GM06990 (cell line): ENCODE measurements around the gene SNX27.
"Not testable (repeated sequence)": the region's sequence is repeated elsewhere in the genome, so short reads cannot be mapped to it uniquely, and the experiment has no call there.

ENCODE experiments used
- DNase-seq: peaks from one replicate; pipeline ENCODE4 v3.0.0-alpha.2; 2011; ENCODE audit not compliant: insufficient read length; ENCODE audit errors: extremely low read depth
- H3K27me3 ChIP-seq: replicated peaks from 2 replicates; pipeline ENCODE4 v1.6.0; 2011; ENCODE audit warnings: low read length; ENCODE audit not compliant: control insufficient read depth, insufficient read depth
- H3K36me3 ChIP-seq: 2 replicates; pipeline ENCODE4 v1.5.1; 2011; ENCODE audit warnings: low read length; ENCODE audit not compliant: control insufficient read depth, insufficient read depth
- H3K4me3 ChIP-seq: replicated peaks from 2 replicates; pipeline ENCODE4 v1.5.1; 2011; ENCODE audit warnings: low read depth, mild to moderate bottlenecking, control low read depth, low read length
- CTCF ChIP-seq: IDR thresholded peaks from 2 replicates; pipeline ENCODE4 v1.5.1; 2011; ENCODE audit warnings: low read length, control low read depth, mild to moderate bottlenecking, inconsistent platforms; ENCODE audit not compliant: insufficient read depth, poor library complexity, severe bottlenecking

Gene SNX27

GRCh38 chr1:151668090-151668489, 56.2 kb downstream of the SNX27 start:
- DNase-seq: no peak
- H3K36me3 ChIP-seq: no peaks in the 10 kb centered on the region; the same call in none of the 2 replicates
- TF ChIP-seq CTCF: no peak
- H3K4me3 ChIP-seq: no peak overlapping the region
- no peaks in the 10 kb centered on the region for H3K27me3 ChIP-seq

GRCh38 chr1:151670036-151670675, 58.3 kb downstream of the SNX27 start:
- not testable (repeated sequence) for H3K36me3 ChIP-seq

GRCh38 chr1:151673407-151673806, 61.6 kb downstream of the SNX27 start:
- DNase-seq: no peak
- no peak for TF ChIP-seq CTCF
- no peaks in the 10 kb centered on the region for H3K27me3 ChIP-seq
- H3K36me3 ChIP-seq: no peaks in the 10 kb centered on the region; the same call in none of the 2 replicates
- H3K4me3 ChIP-seq: no peak overlapping the region

More at GRCh38 chr1:151670036-151670675, 58.3 kb downstream of the SNX27 start:
- not testable (repeated sequence) for H3K4me3 ChIP-seq, H3K27me3 ChIP-seq, DNase-seq

- Histone ChIP-seq H3K4me3 (no peak overlapping the region), H3K36me3 (no peaks in the 10 kb centered on the region; the same call in 1 of the 2 replicates), H3K27me3 (no peaks in the 10 kb centered on the region)
- TF ChIP-seq CTCF: no peak
- no peak for DNase-seq
Measured at GRCh38 chr1:151680391-151680790, 68.5 kb downstream of the SNX27 start.

GRCh38 chr1:151680826-151681225, 69.0 kb downstream of the SNX27 start:
- Histone ChIP-seq H3K4me3 (no peak overlapping the region), H3K36me3 (no peaks in the 10 kb centered on the region; the same call in 1 of the 2 replicates), H3K27me3 (no peaks in the 10 kb centered on the region)
- TF ChIP-seq CTCF: no peak
- no peak for DNase-seq

GRCh38 chr1:151681923-151682322, 70.1 kb downstream of the SNX27 start:
- TF ChIP-seq CTCF: no peak
- Histone ChIP-seq H3K36me3 (no peaks in the 10 kb centered on the region; the same call in 1 of the 2 replicates), H3K27me3 (no peaks in the 10 kb centered on the region), H3K4me3 (no peak overlapping the region)
- DNase-seq: no peak

- H3K27me3 ChIP-seq, DNase-seq, H3K36me3 ChIP-seq, H3K4me3 ChIP-seq: not testable (repeated sequence)
Measured at GRCh38 chr1:151682901-151683300, 71.1 kb downstream of the SNX27 start.
